AG09319 (cell line): ENCODE data around the gene IFNB1.

Experiments used
- DNase-seq: peaks from one replicate; pipeline ENCODE4 v3.0.0-alpha.2; 2010; ENCODE audit warnings: low read depth; ENCODE audit errors: extremely low read depth
- CTCF ChIP-seq: IDR thresholded peaks from 2 replicates; pipeline ENCODE4 v1.5.1; 2011; ENCODE audit warnings: low read depth, mild to moderate bottlenecking, inconsistent platforms, low read length, moderate library complexity

The IFNB1 gene

GRCh38 chr9:21102305-21102704, 24.6 kb upstream of the IFNB1 start:
- DNase-seq, result no peak
- no peak for TF ChIP-seq CTCF

- DNase-seq, result no peak
- TF ChIP-seq CTCF, result no peak
Measured at GRCh38 chr9:21097817-21098216, 20.1 kb upstream of the IFNB1 start.

- no peak for TF ChIP-seq CTCF
- no peak for DNase-seq
Measured at GRCh38 chr9:21096901-21097255, 19.1 kb upstream of the IFNB1 start.

GRCh38 chr9:21096172-21096900, 18.6 kb upstream of the IFNB1 start:
- DNase-seq, result peak; percentile 39
- no peak for TF ChIP-seq CTCF

- TF ChIP-seq CTCF, result no peak
- no peak for DNase-seq
Measured at GRCh38 chr9:21095561-21095960, 17.8 kb upstream of the IFNB1 start.

- no peak for TF ChIP-seq CTCF
- no peak for DNase-seq
Measured at GRCh38 chr9:21086538-21086937, 8.8 kb upstream of the IFNB1 start.

- DNase-seq, result no peak
- no peak for TF ChIP-seq CTCF
Measured at GRCh38 chr9:21085005-21085404, 7.3 kb upstream of the IFNB1 start.
